ENCODE data around the gene NUDC.

DNA sequence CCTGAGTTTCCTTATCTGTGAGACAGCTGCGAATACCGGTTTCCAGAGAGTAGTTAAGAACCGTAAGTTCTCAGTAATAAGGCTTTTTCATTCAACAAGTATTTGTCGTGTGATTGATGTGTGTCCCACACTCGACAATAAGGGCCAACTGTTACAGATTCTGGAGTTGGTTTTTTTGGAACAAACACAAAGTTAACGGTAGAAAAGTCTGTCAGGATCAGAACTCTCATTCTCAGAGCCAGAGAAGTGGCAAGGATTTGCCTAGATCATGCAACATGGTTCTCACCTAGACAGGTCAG, 837 bp downstream of the NUDC start:
- TF ChIP-seq TAF1 (IDR thresholded peaks at IDR 0.05; ENCODE audit: borderline replicate concordance, low read depth, low read length) (no peak), SMC3 (IDR thresholded peaks at IDR 0.05; ENCODE audit: low read depth, low read length) (no peak), POLR2AphosphoS5 (IDR thresholded peaks at IDR 0.05; ENCODE audit: low read depth, low read length) (no peak), TEAD4 (IDR thresholded peaks at IDR 0.05; ENCODE audit: borderline replicate concordance, insufficient read depth) (no peak), RXRA (IDR thresholded peaks at IDR 0.05; ENCODE audit: borderline replicate concordance, low read depth) (no peak), SIN3A (IDR thresholded peaks at IDR 0.05; ENCODE audit: borderline replicate concordance, low read depth, low read length) (no peak), NRF1 (IDR thresholded peaks at IDR 0.05; ENCODE audit: low read depth, low read length) (no peak), RCOR1 (IDR thresholded peaks at IDR 0.05; ENCODE audit: low read length) (no peak), USF1 (IDR thresholded peaks at IDR 0.05; ENCODE audit: borderline replicate concordance, low read depth) (no peak), NFIC (IDR thresholded peaks at IDR 0.05; ENCODE audit: borderline replicate concordance) (no peak)
- TF ChIP-seq, protein P1, sequence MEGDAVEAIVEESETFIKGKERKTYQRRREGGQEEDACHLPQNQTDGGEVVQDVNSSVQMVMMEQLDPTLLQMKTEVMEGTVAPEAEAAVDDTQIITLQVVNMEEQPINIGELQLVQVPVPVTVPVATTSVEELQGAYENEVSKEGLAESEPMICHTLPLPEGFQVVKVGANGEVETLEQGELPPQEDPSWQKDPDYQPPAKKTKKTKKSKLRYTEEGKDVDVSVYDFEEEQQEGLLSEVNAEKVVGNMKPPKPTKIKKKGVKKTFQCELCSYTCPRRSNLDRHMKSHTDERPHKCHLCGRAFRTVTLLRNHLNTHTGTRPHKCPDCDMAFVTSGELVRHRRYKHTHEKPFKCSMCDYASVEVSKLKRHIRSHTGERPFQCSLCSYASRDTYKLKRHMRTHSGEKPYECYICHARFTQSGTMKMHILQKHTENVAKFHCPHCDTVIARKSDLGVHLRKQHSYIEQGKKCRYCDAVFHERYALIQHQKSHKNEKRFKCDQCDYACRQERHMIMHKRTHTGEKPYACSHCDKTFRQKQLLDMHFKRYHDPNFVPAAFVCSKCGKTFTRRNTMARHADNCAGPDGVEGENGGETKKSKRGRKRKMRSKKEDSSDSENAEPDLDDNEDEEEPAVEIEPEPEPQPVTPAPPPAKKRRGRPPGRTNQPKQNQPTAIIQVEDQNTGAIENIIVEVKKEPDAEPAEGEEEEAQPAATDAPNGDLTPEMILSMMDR (IDR thresholded peaks at IDR 0.05): no peak
- TF ChIP-seq, protein P2, sequence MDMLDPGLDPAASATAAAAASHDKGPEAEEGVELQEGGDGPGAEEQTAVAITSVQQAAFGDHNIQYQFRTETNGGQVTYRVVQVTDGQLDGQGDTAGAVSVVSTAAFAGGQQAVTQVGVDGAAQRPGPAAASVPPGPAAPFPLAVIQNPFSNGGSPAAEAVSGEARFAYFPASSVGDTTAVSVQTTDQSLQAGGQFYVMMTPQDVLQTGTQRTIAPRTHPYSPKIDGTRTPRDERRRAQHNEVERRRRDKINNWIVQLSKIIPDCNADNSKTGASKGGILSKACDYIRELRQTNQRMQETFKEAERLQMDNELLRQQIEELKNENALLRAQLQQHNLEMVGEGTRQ (IDR thresholded peaks at IDR 0.05; ENCODE audit: borderline replicate concordance, low read depth, low read length): no peak
- TF ChIP-seq, protein P3, sequence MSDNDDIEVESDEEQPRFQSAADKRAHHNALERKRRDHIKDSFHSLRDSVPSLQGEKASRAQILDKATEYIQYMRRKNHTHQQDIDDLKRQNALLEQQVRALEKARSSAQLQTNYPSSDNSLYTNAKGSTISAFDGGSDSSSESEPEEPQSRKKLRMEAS (IDR thresholded peaks at IDR 0.05; ENCODE audit: low read depth): 0 out of 2 replicates have a peak, but pooled peaks have one; percentile 1

All from SK-N-SH (cell line).